Kidney epithelial cell (primary cell): ENCODE results near the gene NAGPA. TPM values are rescaled to one million over a fixed set of nuclear protein-coding genes. Genes with fewer than 3 reads are reported as not detected.

ENCODE experiments used
- DNase-seq: peaks from one replicate; pipeline ENCODE4 v3.0.0-alpha.2; 2010; ENCODE audit warnings: low read depth
- H3K27me3 ChIP-seq: 2 replicates; pipeline ENCODE4 v1.6.0; 2011; ENCODE audit warnings: low read length; ENCODE audit not compliant: control insufficient read depth, insufficient read depth
- H3K36me3 ChIP-seq: 2 replicates; pipeline ENCODE4 v1.5.1; 2011; ENCODE audit warnings: low read length; ENCODE audit not compliant: control insufficient read depth, insufficient read depth
- H3K4me3 ChIP-seq: 2 replicates; pipeline ENCODE4 v1.5.1; 2011; ENCODE audit warnings: low read depth, mild to moderate bottlenecking, control low read depth, low read length
- CTCF ChIP-seq: IDR thresholded peaks from 2 replicates; pipeline ENCODE4 v1.5.1; 2011; ENCODE audit warnings: mild to moderate bottlenecking, moderate library complexity, low read length, control low read depth, inconsistent platforms; ENCODE audit not compliant: insufficient read depth, poor library complexity, severe bottlenecking
- total RNA-seq: library from RNA; depleted of rRNA; stranded (reverse); fragments of >200 nt; gene quantifications from 2 replicates; pipeline ENCODE4 v1.2.3, GENCODE V29; 2015

NAGPA gene
- total RNA-seq, 1 donor from 2014 or later, result 40.0 TPM

GRCh38 chr16:5042574-5043171 is 8.9 kb upstream of the NAGPA start:
- TF ChIP-seq CTCF, result peak; percentile 36
- Histone ChIP-seq H3K4me3 (no peak overlapping the region), H3K36me3 (no peaks in the 10 kb centered on the region), H3K27me3 (no peaks in the 10 kb centered on the region)
- no peak for DNase-seq

- TF ChIP-seq CTCF, result no peak
- Histone ChIP-seq H3K27me3 (peaks cover 1% of the 10 kb centered on the region), H3K36me3 (no peaks in the 10 kb centered on the region), H3K4me3 (no peak overlapping the region)
- DNase-seq, result peak; percentile 78
Observed at GRCh38 chr16:5041600-5042133, 7.9 kb upstream of the NAGPA start.

- no peak for DNase-seq
- peaks cover 4% of the 10 kb centered on the region for H3K27me3 ChIP-seq
- TF ChIP-seq CTCF, result no peak
- no peaks in the 10 kb centered on the region for H3K36me3 ChIP-seq
- no peak overlapping the region for H3K4me3 ChIP-seq
Observed at GRCh38 chr16:5040451-5040850, 6.7 kb upstream of the NAGPA start.

- TF ChIP-seq CTCF, result no peak
- H3K36me3 ChIP-seq, result no peaks in the 10 kb centered on the region
- no peak for DNase-seq
- peaks cover 4% of the 10 kb centered on the region for H3K27me3 ChIP-seq
- H3K4me3 ChIP-seq, result no peak overlapping the region
Observed at GRCh38 chr16:5036228-5037156, 2.8 kb upstream of the NAGPA start.

- no peak for TF ChIP-seq CTCF
Observed at GRCh38 chr16:5035909-5036227, 2.1 kb upstream of the NAGPA start.

GRCh38 chr16:5034167-5034523 is 410 bp upstream of the NAGPA start:
- TF ChIP-seq CTCF, result no peak
- DNase-seq, result no peak
- no peaks in the 10 kb centered on the region for H3K36me3 ChIP-seq
- H3K4me3 ChIP-seq, result peak overlapping the region; percentile 84
- H3K27me3 ChIP-seq, result peaks cover 4% of the 10 kb centered on the region

More at GRCh38 chr16:5035909-5036227, 2.1 kb upstream of the NAGPA start:
- H3K27me3 ChIP-seq, result peaks cover 4% of the 10 kb centered on the region
- no peaks in the 10 kb centered on the region for H3K36me3 ChIP-seq
- H3K4me3 ChIP-seq, result no peak overlapping the region
- no peak for DNase-seq
